Measurements from ENCODE around the gene MRPL33.
"Not testable (repeated sequence)": the region's sequence is repeated elsewhere in the genome, so short reads cannot be mapped to it uniquely, and the experiment has no call there.

The MRPL33 gene

DNA sequence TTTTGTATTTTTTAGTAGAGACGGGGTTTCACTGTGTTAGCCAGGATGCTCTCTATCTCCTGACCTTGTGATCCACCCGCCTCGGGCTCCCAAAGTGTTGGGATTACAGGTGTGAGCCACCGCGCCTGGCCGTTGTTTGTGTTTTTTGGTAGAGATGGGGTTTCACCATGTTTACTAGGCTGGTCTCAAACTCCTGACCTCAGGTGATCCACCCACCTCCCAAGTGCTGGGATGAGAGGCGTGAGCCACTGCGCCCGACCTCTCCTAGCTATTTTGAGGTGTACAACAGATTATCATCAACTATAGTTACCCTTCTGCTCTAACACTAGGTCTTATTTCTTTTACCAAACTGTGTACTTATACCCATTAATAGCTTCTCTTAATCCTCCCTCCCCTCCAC lies 28.9 kb upstream of the MRPL33 start:
- no peak for DNase-seq

- DNase-seq = not testable (repeated sequence)
Measured at GRCh38 chr2:27745494-27745893, 26.0 kb upstream of the MRPL33 start.

DNA sequence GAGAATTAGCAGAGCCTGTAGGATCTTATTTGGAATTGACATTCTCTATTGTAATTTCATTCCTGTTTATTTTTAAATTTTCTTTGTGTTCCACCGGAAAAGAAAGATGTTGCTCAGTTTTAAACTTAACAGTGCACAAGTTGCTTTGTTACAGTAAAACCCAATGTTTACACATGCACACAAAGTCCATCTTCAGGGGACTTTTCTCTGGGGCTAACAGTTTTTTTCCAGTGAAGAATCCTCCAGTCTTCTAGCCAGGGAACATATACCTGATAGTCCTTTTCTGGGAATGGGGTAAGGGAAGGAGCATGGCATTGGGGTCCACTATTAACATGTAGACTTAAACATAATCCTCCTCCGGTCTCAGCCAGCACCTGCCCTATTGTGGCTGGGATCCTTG lies 25.2 kb upstream of the MRPL33 start:
- DNase-seq = no peak

GRCh38 chr2:27747827-27748352 lies 23.6 kb upstream of the MRPL33 start:
- DNase-seq = no peak

DNA sequence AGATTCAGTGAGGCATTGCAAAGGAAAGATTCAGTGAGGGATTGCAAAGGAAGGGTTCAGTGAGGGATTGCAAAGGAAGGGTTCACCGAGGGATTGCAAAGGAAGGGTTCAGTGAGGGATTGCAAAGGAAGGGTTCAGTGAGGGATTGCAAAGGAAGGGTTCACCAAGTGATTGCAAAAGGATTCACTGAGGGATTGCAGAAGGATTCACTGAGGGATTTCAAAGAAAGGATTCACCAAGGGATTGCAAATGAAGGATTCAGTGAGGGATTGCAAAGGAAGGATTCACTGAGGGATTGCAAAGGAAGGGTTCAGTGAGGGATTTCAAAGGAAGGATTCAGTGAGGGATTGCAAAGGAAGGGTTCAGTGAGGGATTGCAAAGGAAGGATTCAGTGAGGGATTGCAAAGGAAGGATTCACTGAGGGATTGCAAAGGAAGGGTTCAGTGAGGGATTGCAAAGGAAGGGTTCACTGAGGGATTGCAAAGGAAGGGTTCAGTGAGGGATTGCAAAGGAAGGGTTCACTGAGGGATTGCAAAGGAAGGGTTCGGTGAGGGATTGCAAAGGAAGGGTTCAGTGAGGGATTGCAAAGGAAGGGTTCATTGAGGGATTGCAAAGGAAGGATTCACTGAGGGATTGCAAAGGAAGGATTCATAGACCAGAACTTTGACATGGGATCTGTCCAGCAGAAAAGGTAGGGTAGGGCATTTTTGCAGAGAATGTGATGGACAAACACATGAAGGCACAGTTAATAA lies 22.5 kb upstream of the MRPL33 start:
- DNase-seq = not testable (repeated sequence)

DNA sequence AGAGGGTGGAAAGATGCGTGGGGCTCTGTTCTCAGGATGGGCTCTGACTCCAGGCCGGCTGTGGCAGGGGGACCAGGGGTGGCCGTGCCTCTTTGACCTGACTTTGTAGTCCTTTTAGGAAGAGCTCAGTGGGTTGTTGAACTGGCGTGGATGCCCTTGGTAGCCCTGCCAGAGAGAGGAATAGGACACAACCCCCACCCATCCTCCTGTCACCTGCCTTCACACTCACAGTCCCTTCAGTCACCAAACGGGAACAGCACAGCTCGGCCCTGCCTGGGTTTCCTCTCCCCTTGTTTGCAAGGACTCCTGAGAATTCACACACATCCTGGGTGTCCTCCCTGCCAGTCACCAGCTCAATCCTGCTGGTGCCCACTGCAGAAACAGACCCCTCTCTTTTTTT lies 20.1 kb upstream of the MRPL33 start:
- no peak for DNase-seq

DNA sequence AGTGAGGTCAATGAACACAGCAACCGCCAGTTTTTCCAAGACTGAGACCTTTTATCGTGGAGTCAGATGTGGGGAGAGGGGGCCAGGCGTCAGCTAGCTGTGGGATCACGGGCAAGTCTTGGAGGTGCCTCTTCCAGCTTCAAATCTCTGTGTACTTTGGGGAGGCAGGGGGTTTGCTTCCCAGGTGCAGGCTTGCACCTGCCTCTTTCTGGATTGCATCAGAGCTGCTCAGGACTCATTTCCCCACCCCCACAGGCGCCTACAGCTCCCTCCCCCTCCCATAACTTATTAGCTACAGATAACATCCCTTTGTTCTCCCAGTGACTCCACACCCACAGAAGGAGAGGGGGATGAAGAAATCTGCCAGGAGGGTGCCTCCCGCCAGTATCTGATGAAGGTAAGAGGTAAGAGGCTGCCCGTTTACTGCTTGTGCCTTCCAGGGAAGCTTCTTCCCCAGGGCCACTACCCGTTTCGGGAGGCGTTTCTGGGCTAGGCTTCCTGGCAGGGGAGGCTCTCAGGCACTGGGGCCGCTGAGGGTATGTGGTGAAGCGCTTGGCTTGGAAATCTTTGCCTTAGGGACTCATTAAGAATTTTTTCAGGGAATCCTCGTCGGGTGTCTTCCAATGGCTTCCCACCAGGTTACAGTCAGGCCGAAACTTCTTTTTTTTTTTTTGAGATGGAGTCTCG lies 18.8 kb upstream of the MRPL33 start:
- no peak for DNase-seq

DNA sequence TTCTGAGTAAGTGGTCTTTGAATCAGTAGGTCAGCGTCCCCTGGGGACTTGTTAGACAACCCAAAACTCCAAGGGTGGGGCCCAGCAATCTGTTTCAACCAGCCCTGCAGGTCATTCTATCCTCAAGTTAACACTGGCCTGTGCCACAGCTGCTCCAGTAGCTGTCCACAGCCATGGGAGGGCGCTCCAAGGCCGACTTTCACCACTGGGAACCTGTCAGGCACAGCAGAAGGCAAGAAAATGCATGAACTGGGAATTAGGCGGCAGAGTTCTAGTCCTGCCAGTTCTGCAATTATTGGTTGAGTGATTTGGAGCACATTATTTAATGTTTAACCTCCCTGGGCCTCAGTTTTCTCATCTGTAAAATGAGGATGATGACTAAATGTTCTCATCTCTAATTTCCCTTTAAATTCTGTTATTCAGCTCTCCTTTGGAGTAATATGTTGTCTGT lies 17.4 kb upstream of the MRPL33 start:
- peak; percentile 16 for DNase-seq

DNA sequence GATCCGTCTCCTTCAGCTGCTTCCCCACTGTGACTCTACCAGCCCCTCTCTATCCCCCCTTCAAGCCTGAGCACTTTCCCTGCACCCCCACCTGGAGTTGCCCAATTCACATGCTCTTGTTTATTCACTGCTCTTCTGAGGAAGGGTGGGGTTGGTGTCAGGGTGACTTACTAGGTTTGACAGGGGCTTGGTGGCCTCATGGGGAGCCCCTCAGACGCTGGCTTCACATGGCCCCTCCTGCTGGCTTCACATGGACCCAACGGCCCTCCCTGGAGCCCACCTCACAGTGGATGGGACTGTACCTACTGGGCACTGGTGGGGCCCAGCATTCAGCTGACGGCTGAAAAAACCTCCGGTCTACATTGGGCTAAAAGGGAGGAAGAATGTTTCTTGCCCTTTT lies 16.7 kb upstream of the MRPL33 start:
- DNase-seq = no peak

- DNase-seq = no peak
Measured at GRCh38 chr2:27756091-27756490, 15.4 kb upstream of the MRPL33 start.

- no peak for DNase-seq
Measured at GRCh38 chr2:27756544-27757498, 14.7 kb upstream of the MRPL33 start.

DNA sequence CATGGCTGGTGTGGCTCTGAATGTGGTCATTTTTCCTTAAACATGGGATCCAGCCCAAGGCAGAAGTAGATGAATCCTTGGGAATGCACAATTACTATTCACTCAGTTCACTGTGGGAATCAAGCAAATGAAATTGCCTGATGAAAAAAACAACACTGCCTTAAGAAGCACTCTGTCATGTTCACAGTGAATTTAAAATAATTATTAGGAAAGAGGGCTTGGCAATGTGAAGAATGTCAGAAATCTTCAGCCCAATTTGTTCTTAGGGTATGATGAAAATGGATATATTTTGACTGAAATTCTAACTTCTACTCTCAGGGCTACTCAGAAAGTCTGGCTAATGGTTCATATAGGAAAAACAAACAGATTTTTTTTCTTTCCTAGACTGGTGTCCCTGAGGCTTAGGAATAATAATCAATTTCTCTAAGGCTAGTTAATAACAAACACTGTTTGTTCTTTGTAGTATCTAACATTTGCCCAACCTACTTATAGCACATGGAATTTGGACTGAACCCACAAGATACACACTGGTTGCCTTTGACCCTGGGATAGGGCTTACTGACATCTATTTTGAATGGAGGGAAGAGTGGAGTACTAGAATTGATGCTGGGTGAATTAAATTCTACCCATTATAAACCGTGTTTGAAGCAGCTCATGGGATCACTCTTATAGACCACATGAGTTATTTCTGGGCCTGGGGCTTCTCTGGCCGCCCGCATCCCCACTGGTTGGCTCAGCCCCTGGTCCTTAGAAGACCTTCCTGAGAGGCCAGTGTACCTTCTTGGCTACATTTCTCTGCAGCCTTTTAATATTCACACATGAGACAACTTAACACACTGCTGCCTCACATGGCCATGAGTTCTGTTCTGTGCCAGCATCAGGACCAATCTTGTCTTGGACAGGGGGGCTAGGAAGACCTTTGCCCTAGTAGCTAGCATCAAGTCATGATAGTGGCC lies 8.3 kb upstream of the MRPL33 start:
- DNase-seq = no peak

DNA sequence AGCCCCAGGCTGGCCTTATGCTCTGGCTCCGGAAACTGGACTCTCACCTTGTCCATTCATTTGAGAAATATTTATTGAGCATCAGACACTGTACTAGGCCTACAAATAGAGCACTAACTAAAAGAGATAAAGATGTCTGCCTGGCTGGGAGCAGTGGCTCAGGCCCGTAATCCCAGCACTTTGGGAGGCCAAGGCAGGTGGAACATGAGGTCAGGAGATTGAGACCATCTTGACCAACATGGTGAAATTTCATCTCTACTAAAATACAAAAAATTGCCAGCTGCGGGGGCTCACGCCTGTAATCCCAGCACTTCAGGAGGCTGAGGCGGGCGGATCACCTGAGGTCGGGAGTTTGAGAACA lies 7.6 kb upstream of the MRPL33 start:
- no peak for DNase-seq

DNA sequence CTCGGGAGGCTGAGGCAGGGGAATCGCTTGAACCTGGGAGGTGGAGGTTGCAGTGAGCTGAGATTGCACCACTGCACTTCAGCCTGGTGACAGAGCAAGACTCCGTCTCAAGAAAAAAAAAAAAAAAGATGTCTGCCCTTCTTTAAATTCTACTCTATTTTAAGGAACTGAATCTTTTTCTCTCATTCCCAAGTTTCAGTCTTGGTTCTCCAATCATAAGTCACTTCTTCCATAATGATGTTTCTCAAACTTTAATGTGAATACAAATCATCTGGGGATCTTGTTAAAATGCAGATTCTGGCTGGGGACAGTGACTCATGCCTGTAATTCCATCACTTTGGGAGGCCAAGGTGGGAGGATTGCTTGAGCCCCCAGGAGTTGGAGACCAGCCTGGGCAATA lies 7.0 kb upstream of the MRPL33 start:
- DNase-seq = not testable (repeated sequence)

- DNase-seq = no peak
Measured at GRCh38 chr2:27765621-27766286, 5.8 kb upstream of the MRPL33 start.

GRCh38 chr2:27766287-27766661 lies 5.2 kb upstream of the MRPL33 start:
- no peak for DNase-seq

- no peak for DNase-seq
Measured at GRCh38 chr2:27771202-27771547, 344 bp upstream of the MRPL33 start.

DNA sequence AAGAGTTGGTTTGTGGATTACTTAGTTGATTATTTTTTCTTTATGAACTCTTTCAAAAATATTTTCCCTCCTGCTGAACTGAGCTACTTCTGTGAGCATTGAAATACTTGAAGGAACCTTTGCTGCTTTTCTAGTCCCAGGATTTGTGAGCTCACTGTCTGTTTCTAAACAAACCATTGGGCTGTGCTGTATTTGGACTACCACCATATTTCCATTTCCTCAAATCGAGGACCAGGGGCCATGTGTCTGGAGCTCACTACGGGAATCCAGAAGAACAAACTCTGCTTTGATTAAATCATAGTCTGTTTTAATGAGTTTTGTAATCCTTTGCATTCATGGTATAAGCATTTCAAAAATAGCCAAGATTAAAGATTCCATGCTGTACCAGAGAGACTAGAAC lies 1.3 kb downstream of the MRPL33 start:
- no peak for DNase-seq

DNA sequence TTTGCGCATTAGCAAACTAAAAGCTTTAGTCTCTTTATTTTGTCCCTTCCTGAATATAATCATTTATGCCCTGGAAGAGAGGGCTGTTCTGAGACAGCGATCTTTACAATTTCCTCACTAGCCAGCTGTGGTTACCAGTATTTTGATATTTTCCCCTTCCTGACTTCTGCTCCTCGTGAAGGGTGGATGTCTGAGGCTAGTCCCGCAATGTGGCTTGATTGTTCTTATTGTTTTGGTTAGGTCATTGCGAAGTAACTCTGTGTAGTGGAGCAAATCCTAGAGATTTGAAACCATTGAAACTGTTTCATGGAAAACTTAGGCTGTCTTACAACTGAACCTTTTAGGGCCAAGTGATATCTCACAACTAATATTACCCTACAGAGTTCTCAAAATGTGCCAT lies 2.4 kb downstream of the MRPL33 start:
- DNase-seq = no peak

DNA sequence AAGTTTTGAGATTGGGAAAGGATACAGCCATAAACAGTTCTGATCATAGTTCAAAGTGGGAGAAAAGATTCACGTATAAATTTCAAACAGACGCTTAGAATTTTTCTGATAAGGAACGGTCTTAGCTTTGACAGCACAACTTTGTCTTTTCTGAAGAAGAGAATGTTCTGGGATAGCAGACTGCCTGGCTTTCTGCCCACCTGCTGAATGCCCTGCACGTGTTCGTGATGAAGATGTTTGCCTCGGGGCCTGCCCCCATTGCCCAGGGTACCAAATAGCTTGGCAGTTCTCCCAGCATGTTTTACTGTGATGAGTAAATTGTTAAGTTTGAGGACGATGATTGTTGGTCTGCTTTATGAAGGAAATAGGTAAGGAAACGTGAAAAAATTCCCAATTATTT lies 4.6 kb downstream of the MRPL33 start:
- DNase-seq = no peak

DNA sequence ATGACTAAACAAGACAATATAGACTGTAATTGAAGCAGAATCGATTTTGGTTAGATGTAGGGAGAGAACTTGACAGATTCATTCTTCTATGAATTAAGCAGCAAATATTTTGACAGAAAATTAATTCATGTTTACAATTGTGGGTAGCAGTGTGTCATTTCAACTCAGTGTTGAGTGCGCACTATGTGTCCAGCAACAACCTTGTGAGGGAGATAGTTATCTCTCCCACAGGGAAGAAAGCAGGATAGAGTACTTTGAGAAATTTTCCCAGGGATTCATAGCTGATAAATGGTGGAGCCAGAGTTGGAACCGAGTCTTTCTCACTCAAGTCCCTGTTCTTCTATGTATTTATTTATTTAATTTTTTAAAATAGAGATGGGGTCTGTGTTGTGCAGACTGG lies 5.2 kb downstream of the MRPL33 start:
- no peak for DNase-seq

Data from NCI-H1092 treated with DMSO at 0.1 percent for 48 hours (cell line).